Peyer's patch (tissue), 4 donors: ENCODE data around the gene KMT2A. TPM values are rescaled to one million over a fixed set of nuclear protein-coding genes. Genes with fewer than 3 reads are reported as not detected.

ENCODE experiments used
- DNase-seq, 3 donors: peaks; one replicate each; pipeline ENCODE4 v3.0.0-alpha.2; 2017 to 2019
- H3K27ac ChIP-seq, 4 donors: fragments of 200-600 bp; sonication (generic); one replicate each; pipeline ENCODE4 v1.5.1; 2016 to 2019
- H3K27me3 ChIP-seq, 2 donors: fragments of 200-600 bp; sonication (generic); one replicate each; pipeline ENCODE4 v1.5.1; 2019
- H3K36me3 ChIP-seq, 3 donors: fragments of 200-600 bp; sonication (generic); one replicate each; pipeline ENCODE4 v1.5.1; 2016 to 2019
- H3K4me1 ChIP-seq, 4 donors: fragments of 200-600 bp; sonication (generic); one replicate each; pipeline ENCODE4 v1.5.1; 2016 to 2019
- H3K4me3 ChIP-seq, 4 donors: fragments of 200-600 bp; sonication (generic); 1 replicate in 3 of 4; 2 replicates in 1 of 4; pipeline ENCODE4 v1.5.1; 2016 to 2019; ENCODE audit warnings: mild to moderate bottlenecking in 1 of 4
- H3K9me3 ChIP-seq, 4 donors: fragments of 200-600 bp; sonication (generic); one replicate each; pipeline ENCODE4 v1.5.1; 2016 to 2019; ENCODE audit warnings: mild to moderate bottlenecking in 1 of 4
- CTCF ChIP-seq, 6 experiments: fragments of 450-650 bp in 4 of 6; fragments of 200-600 bp in 2 of 6; sonication (generic) in 1 of 6; IDR thresholded peaks; one replicate each; pipeline ENCODE4 v1.5.1; 2017 to 2019; ENCODE audit warnings: antibody characterized with exemption in 6 of 6, mild to moderate bottlenecking in 3 of 6, moderate library complexity in 1 of 6
- POLR2A ChIP-seq, 2 donors: fragments of 450-650 bp; IDR thresholded peaks; one replicate each; pipeline ENCODE4 v1.5.1; 2017; ENCODE audit warnings: antibody characterized with exemption in 2 of 2, mild to moderate bottlenecking in 2 of 2, moderate library complexity in 2 of 2
- total RNA-seq, 4 donors: library from RNA; depleted of rRNA; stranded (reverse); fragments of >200 nt; gene quantifications; one replicate each; pipeline ENCODE4 v1.1.0, GENCODE V29; 2016

KMT2A gene
- total RNA-seq, 4 donors from 2014 or later = 46.6 to 110 (median 74.3) TPM

GRCh38 chr11:118485273-118485672 lies 49.0 kb downstream of the KMT2A start:
- no peaks in the 10 kb centered on the region for H3K4me1 ChIP-seq
- peaks cover 0 to 90% (median 4%) of the 10 kb centered on the region in 3 donors for H3K36me3 ChIP-seq
- no peak overlapping the region for H3K27ac ChIP-seq
- TF ChIP-seq CTCF (IDR thresholded peaks at IDR 0.05) (no peak), POLR2A (IDR thresholded peaks at IDR 0.05) (no peak)
- H3K27me3 ChIP-seq = no peaks in the 10 kb centered on the region
- DNase-seq = no peak
- no peak overlapping the region for H3K4me3 ChIP-seq
- no peaks in the 10 kb centered on the region for H3K9me3 ChIP-seq

- Histone ChIP-seq H3K4me1 (no peaks in the 10 kb centered on the region), H3K4me3 (no peak overlapping the region), H3K27me3 (no peaks in the 10 kb centered on the region), H3K9me3 (no peaks in the 10 kb centered on the region), H3K36me3 (peaks cover 0 to 90% (median 0%) of the 10 kb centered on the region in 3 donors), H3K27ac (no peak overlapping the region)
- DNase-seq = peak; percentile 52 to 80 (median 79)
- TF ChIP-seq POLR2A (IDR thresholded peaks at IDR 0.05) (no peak), CTCF (IDR thresholded peaks at IDR 0.05) (peak; percentile 50 to 89 (median 83))
These were observed 52.3 kb downstream of the KMT2A start for GRCh38 chr11:118488480-118489109.

- Histone ChIP-seq H3K27me3 (no peaks in the 10 kb centered on the region), H3K4me1 (no peaks in the 10 kb centered on the region), H3K27ac (no peak overlapping the region), H3K4me3 (no peak overlapping the region), H3K9me3 (no peaks in the 10 kb centered on the region), H3K36me3 (peaks cover 0 to 92% (median 0%) of the 10 kb centered on the region in 3 donors)
- TF ChIP-seq CTCF (IDR thresholded peaks at IDR 0.05) (no peak), POLR2A (IDR thresholded peaks at IDR 0.05) (no peak)
- DNase-seq = no peak
These were observed 54.7 kb downstream of the KMT2A start for GRCh38 chr11:118491041-118491440.

- DNase-seq = no peak
- TF ChIP-seq CTCF (IDR thresholded peaks at IDR 0.05) = no peak
- no peak for TF ChIP-seq POLR2A (IDR thresholded peaks at IDR 0.05)
- peaks cover 0 to 100% (median 9%) of the 10 kb centered on the region in 3 donors for H3K36me3 ChIP-seq
- no peak overlapping the region for H3K27ac ChIP-seq
- no peaks in the 10 kb centered on the region for H3K9me3 ChIP-seq
- H3K4me3 ChIP-seq = no peak overlapping the region
- H3K4me1 ChIP-seq = no peaks in the 10 kb centered on the region
- H3K27me3 ChIP-seq = no peaks in the 10 kb centered on the region
These were observed 61.5 kb downstream of the KMT2A start for GRCh38 chr11:118497831-118498230.

- Histone ChIP-seq H3K9me3 (no peaks in the 10 kb centered on the region), H3K4me3 (no peak overlapping the region), H3K36me3 (peaks cover 0 to 99% (median 9%) of the 10 kb centered on the region in 3 donors), H3K27ac (no peak overlapping the region), H3K4me1 (no peaks in the 10 kb centered on the region), H3K27me3 (no peaks in the 10 kb centered on the region)
- DNase-seq = no peak
- TF ChIP-seq CTCF (IDR thresholded peaks at IDR 0.05) (no peak), POLR2A (IDR thresholded peaks at IDR 0.05) (no peak)
These were observed 66.9 kb downstream of the KMT2A start for GRCh38 chr11:118503216-118503615.
